SU-DHL-6 (cell line): ENCODE data around the gene PTGES3L.

Experiments
- H2AFZ ChIP-seq: fragments of 200-600 bp; sonication (generic); 2 replicates; pipeline ENCODE4 v1.6.1; 2014; ENCODE audit warnings: low read depth, mild to moderate bottlenecking, moderate library complexity, mixed read lengths, antibody characterized with exemption, low read length; ENCODE audit not compliant: severe bottlenecking
- H3F3A ChIP-seq: fragments of 200-600 bp; shearing (Covaris generic); 2 replicates; pipeline ENCODE4 v1.6.0; 2016; ENCODE audit warnings: antibody characterized with exemption, mild to moderate bottlenecking; ENCODE audit not compliant: insufficient read depth
- H3K27ac ChIP-seq: fragments of 200-600 bp; sonication (generic); 2 replicates; pipeline ENCODE4 v1.5.1; 2016; ENCODE audit warnings: low read depth, mild to moderate bottlenecking, low read length, moderate library complexity, mixed read lengths
- H3K27me3 ChIP-seq: fragments of 200-600 bp; sonication (generic), shearing (Covaris generic); 2 replicates; pipeline ENCODE4 v1.6.0; 2014; ENCODE audit warnings: mild to moderate bottlenecking, low read length
- H3K36me3 ChIP-seq: fragments of 200-600 bp; sonication (generic); 2 replicates; pipeline ENCODE4 v1.6.1; 2014; ENCODE audit warnings: mild to moderate bottlenecking, low read length, mixed read lengths
- H3K4me2 ChIP-seq: fragments of 300-600, 200-600 bp; shearing (Covaris generic), sonication (generic); 2 replicates; pipeline ENCODE4 v1.6.0; 2014; ENCODE audit warnings: low read length, low read depth, mild to moderate bottlenecking; ENCODE audit not compliant: poor library complexity, severe bottlenecking
- H3K4me3 ChIP-seq: fragments of 200-600 bp; sonication (generic); 2 replicates; pipeline ENCODE4 v1.5.1; 2014; ENCODE audit warnings: antibody characterized with exemption, low read length, mild to moderate bottlenecking, mixed read lengths; ENCODE audit not compliant: insufficient read depth, poor library complexity, severe bottlenecking
- H3K79me2 ChIP-seq: fragments of 200-600 bp; sonication (generic); 2 replicates; pipeline ENCODE4 v1.6.1; 2014; ENCODE audit warnings: mild to moderate bottlenecking, low read length, moderate library complexity; ENCODE audit not compliant: insufficient read depth
- H3K9ac ChIP-seq: fragments of 200-600 bp; sonication (generic); 2 replicates; pipeline ENCODE4 v1.7.0; 2014; ENCODE audit warnings: mild to moderate bottlenecking, low read length
- H3K9me2 ChIP-seq: fragments of 200-600 bp; sonication (generic); replicated peaks from 2 replicates; pipeline ENCODE4 v1.6.1; 2014; ENCODE audit warnings: low read length; ENCODE audit not compliant: insufficient read depth
- H3K9me3 ChIP-seq: fragments of 200-600 bp; sonication (generic); 2 replicates; pipeline ENCODE4 v1.6.1; 2014; ENCODE audit warnings: low read length, mixed read lengths; ENCODE audit not compliant: insufficient read depth
- H4K20me1 ChIP-seq: fragments of 200-600 bp; sonication (generic); 2 replicates; pipeline ENCODE4 v1.6.1; 2014; ENCODE audit warnings: low read depth, mild to moderate bottlenecking, antibody characterized with exemption, low read length, moderate library complexity, mixed read lengths
- CTCF ChIP-seq: fragments of 200-600 bp; sonication (generic); IDR thresholded peaks from one replicate; pipeline ENCODE4 v1.5.1; 2017; ENCODE audit warnings: antibody characterized with exemption, mild to moderate bottlenecking, low read length, moderate library complexity; ENCODE audit not compliant: insufficient read depth, poor library complexity, severe bottlenecking
- EZH2phosphoT487 ChIP-seq: fragments of 200-600 bp; sonication (generic), shearing (Covaris generic); conservative IDR thresholded peaks from 2 replicates; pipeline ENCODE4 v1.6.1; 2018; ENCODE audit warnings: mild to moderate bottlenecking, antibody characterized with exemption, low read length, moderate library complexity, mixed read lengths

Gene PTGES3L

GRCh38 chr17:42964161-42964932 lies 15.5 kb downstream of the PTGES3L start, which contains the start of gene AARSD1:
AARSD1 (minus strand) TSS chr17:42964454; CDS start chr17:42964440, 14 bp downstream.
- Histone ChIP-seq H3K4me3 (peak within 1 kb of the TSS; percentile 83), H4K20me1 (no peaks in the 10 kb centered on the region), H3K9me3 (no peaks in the 10 kb centered on the region), H3K4me2 (peak within 1 kb of the TSS; percentile 74), H3K27me3 (no peaks in the 10 kb centered on the region), H3K79me2 (peaks cover 12% of the 10 kb centered on the region; the same call in 1 of the 2 replicates), H3K9me2 (no peaks in the 10 kb centered on the region), H3F3A (peaks cover 10% of the 10 kb centered on the region), H3K36me3 (no peaks in the 10 kb centered on the region; the same call in 1 of the 2 replicates), H3K27ac (peak within 1 kb of the TSS; percentile 36), H2AFZ (peak within 1 kb of the TSS; percentile 77), H3K9ac (peak within 1 kb of the TSS; percentile 73)
- TF ChIP-seq EZH2phosphoT487: no peak

GRCh38 chr17:42953669-42954068 lies 26.2 kb downstream of the PTGES3L start:
- Histone ChIP-seq H3K27me3 (no peaks in the 10 kb centered on the region), H3K9me2 (no peaks in the 10 kb centered on the region), H4K20me1 (no peaks in the 10 kb centered on the region), H3K9me3 (no peaks in the 10 kb centered on the region), H3K4me3 (no peak overlapping the region), H2AFZ (no peak overlapping the region), H3K9ac (no peak overlapping the region), H3K79me2 (no peaks in the 10 kb centered on the region), H3F3A (no peaks in the 10 kb centered on the region), H3K4me2 (no peak overlapping the region), H3K36me3 (peaks cover 6% of the 10 kb centered on the region; the same call in 1 of the 2 replicates), H3K27ac (no peak overlapping the region)
- TF ChIP-seq EZH2phosphoT487 (no peak), CTCF (no peak)

GRCh38 chr17:42950044-42950783 lies 29.7 kb downstream of the PTGES3L start:
- TF ChIP-seq CTCF: no peak
- no peak for TF ChIP-seq EZH2phosphoT487
- H3F3A ChIP-seq: no peaks in the 10 kb centered on the region
- H3K9me3 ChIP-seq: no peaks in the 10 kb centered on the region
- no peak overlapping the region for H3K27ac ChIP-seq
- H3K79me2 ChIP-seq: no peaks in the 10 kb centered on the region
- H3K27me3 ChIP-seq: no peaks in the 10 kb centered on the region
- no peaks in the 10 kb centered on the region for H3K36me3 ChIP-seq
- H4K20me1 ChIP-seq: no peaks in the 10 kb centered on the region
- no peak overlapping the region for H3K9ac ChIP-seq
- H3K9me2 ChIP-seq: no peaks in the 10 kb centered on the region
- no peak overlapping the region for H2AFZ ChIP-seq
- no peak overlapping the region for H3K4me2 ChIP-seq
- H3K4me3 ChIP-seq: no peak overlapping the region
